ENCODE results near the gene GSTM3.

- TF ChIP-seq, protein P1, sequence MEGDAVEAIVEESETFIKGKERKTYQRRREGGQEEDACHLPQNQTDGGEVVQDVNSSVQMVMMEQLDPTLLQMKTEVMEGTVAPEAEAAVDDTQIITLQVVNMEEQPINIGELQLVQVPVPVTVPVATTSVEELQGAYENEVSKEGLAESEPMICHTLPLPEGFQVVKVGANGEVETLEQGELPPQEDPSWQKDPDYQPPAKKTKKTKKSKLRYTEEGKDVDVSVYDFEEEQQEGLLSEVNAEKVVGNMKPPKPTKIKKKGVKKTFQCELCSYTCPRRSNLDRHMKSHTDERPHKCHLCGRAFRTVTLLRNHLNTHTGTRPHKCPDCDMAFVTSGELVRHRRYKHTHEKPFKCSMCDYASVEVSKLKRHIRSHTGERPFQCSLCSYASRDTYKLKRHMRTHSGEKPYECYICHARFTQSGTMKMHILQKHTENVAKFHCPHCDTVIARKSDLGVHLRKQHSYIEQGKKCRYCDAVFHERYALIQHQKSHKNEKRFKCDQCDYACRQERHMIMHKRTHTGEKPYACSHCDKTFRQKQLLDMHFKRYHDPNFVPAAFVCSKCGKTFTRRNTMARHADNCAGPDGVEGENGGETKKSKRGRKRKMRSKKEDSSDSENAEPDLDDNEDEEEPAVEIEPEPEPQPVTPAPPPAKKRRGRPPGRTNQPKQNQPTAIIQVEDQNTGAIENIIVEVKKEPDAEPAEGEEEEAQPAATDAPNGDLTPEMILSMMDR (IDR thresholded peaks at IDR 0.05; ENCODE audit: insufficient read depth, low read depth, low read length): no peak
- no peak for TF ChIP-seq EZH2 (IDR thresholded peaks at IDR 0.05; ENCODE audit: insufficient read depth, low read length)
Measured at GRCh38 chr1:109765483-109765815, 24.6 kb upstream of the GSTM3 start.

All from astrocyte (in vitro differentiated cells and primary cell).